Erythroblast (primary cell): ENCODE measurements around the gene ABHD5.

Experiments used
- GATA1 ChIP-seq: IDR thresholded peaks from 2 replicates; pipeline ENCODE4 v1.6.1; 2011; ENCODE audit warnings: low read depth, mild to moderate bottlenecking, control low read depth, low read length, moderate library complexity
- POLR2A ChIP-seq: IDR thresholded peaks from 2 replicates; pipeline ENCODE4 v1.6.1; 2011; ENCODE audit warnings: mild to moderate bottlenecking, low read length

GRCh38 chr3:43684944-43685343 lies 5.8 kb upstream of the ABHD5 start:
- TF ChIP-seq POLR2A (no peak), GATA1 (no peak)
